Activated effector memory CD4-positive, alpha-beta T cell treated with Interleukin-2 at 50 U/mL for 16 hours (primary cell): ENCODE results near the gene C11orf86.
"Not testable (repeated sequence)": the region's sequence is repeated elsewhere in the genome, so short reads cannot be mapped to it uniquely, and the experiment has no call there.

Experiments used
- DNase-seq: peaks from one replicate; pipeline ENCODE4 v3.0.0-alpha.2; 2020

Gene C11orf86

DNA sequence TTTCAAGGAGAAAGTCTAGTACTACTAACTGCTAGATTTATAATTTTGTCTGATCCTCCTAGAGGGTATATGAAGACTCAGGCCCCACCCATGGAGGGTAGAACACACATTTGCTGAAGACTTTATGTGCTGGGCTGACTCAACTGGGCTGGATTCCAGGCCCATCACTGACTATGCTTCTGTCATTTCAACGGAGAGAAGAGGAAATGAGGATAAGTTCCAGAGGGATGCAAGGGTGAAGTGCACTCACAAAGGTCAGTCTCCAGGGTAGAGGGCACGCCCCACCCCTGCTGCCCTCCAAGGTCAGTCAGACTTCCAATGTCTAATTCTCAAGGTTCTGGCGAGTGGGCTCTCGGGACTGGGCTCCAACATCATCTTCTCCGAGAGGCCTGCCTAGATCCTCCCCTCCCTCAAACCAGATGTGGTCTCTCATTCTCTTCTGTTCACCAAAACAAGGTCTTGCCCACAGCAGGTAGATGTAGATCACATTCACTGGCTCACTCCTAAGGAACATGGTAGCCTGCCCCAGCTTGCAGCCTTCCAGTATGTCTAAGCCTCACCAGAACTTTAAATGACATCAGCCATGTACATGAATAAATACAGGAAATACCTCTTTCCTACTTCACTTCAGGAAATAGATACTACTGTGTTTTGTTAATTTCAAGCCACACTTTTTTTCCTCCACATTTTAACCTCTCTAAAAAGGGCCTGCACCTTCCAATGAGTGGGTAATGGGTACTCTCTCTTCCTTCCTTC is 7.3 kb upstream of the C11orf86 start:
- no peak for DNase-seq

DNA sequence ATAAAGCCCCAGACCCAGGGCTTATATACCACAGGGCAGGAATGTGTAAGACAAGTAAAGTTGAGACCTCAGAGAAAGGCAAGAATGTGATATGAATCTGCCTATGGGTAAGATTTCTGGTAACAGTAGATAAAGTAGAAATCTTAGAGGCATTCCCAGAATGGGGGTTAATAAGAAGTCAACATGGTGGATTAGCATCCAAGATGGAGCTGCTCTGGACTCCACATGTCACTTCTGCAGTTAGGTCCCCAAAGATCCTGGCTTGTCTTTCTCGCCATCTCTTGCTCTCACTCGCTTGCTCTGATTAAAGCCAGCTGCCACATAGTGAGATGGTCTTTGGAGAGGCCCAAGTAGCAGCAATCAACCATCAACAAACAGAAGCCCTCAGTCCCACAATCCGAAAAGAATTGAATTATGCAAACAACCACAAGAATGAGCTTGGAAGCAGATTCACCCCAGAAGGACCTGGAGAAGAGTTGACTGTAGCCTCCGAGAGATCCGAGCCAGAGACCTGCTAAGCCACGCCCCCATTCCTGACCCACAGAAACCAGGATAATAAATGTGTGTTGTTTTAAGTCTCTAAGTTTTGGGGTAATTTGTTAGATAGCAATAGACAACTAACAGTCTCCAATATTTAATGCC is 5.4 kb upstream of the C11orf86 start:
- no peak for DNase-seq

DNA sequence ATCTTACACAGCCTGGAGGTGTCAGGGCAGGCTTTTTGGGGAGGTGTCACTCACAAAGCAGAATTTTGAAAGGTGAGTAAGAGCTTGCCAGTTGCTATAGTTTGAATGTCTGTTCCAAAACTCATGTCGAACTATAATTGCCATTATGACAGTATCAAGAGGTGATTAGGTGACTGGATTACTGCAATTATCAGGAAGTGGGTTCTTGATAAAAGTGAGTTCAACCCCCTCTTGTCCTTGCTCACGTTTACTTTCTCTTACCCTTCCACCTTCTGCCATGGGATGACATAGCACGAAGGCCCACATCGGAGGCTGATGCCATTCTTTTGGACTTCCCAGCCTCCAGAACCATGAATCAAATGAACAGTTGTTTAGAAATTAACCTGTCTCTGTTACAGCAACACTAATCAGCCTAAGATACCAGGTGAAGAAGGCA is 4.7 kb upstream of the C11orf86 start:
- DNase-seq = no peak

DNA sequence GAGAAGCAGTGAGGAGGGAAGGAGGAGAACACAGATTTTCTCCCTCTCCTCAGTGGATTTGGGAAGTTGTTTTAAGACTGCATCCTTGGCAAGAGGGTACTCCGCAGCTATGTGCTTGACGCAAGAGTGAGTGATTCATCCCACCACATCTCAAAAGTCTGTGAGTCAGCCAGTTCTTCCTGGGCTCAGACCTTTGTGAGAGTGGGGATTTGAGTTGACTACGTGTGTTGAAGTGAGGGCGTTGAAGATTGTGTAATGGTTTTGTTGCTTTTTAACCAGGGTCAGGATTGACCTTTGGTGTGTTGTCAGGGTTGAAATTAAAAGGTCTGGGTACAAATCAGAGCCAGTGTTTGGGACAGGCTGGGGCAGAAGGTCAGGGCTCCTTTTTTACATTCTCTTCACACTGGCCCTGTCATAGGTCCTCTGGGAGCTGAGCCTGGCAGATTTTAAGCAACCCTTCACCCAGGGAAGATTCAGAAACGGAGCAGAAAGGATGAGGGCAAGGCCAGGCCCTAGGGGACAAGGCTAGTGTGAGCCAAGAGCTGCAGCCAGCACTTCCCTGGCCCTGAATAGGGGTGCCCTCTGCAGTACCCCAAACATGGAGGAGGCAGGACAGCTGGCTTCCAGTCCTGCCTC is 4.2 kb upstream of the C11orf86 start:
- no peak for DNase-seq

DNA sequence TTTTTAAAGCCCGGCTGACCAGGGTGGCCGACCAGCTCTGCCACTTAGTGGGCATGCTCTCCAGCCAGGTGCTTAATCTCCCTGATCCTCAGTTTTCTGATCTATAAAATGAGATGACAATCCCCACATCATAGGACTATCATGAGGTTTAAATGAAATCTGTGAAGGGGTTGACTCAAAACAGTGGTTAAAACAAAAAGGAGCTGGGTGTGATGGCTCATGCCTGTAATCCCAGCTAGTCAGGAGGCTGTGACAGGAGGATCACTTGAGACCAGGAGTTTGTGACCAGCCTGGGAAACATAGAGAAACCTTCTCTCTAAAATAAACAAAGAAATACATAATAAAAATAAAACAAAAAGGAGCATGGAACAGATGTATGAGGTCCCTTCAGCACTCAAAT is 3.6 kb upstream of the C11orf86 start:
- no peak for DNase-seq

DNA sequence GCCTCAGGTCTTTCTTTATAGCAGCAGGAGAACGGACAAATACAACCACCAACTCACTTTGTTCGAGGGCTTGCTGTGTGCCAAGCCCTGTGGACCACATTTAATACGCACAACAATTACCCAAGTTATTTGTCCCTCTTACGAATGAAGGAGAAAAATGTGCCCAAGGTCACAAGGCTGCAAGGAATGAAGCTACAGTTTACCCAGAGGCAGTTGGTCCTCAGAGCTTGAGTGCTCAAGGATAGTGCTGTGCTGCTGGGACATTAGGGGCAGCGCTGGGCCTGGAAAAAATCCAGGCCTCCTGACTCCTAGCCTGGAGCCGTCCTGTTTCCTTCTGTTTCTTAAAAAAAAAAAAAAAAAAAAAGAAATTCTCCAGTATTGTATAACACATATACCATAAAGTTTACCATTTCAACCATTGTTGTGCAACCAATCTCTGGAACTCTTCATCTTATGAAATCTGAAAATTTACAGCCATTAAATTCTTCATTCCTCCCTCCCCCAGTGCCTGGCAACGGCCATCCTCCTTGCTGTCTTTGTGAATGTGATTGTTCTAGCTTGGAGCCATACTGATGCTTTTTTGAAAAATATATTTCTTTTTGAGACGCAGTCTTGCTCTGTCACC is 1.0 kb upstream of the C11orf86 start:
- DNase-seq = no peak

DNA sequence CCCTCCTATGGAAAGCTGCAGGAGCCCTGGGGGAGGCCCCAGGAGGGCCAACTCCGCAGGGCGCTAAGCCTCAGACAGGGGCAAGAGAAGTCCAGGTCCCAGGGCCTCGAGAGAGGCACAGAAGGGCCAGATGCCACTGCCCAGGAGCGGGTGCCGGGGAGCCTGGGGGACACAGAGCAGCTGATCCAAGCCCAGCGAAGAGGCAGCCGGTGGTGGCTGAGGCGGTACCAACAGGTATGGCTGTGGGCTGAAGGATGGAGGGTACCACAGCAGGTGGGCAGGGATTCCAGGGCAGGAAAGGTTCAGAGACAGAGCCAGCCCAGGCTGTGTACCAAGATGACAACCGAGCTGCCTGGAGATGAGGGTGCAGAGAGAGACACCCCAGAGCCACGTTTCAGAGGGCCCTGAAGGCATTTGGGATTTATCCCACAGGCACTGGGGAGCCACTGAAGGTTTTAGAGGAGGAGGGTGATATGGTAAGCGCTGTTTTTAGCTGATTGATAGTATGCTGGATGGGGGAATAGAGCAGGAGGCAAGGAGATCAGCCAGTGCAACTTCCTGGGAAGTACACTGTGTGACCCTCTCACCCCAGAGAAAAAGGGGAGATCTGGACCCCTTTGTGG is 412 bp downstream of the C11orf86 start:
- DNase-seq = no peak

DNA sequence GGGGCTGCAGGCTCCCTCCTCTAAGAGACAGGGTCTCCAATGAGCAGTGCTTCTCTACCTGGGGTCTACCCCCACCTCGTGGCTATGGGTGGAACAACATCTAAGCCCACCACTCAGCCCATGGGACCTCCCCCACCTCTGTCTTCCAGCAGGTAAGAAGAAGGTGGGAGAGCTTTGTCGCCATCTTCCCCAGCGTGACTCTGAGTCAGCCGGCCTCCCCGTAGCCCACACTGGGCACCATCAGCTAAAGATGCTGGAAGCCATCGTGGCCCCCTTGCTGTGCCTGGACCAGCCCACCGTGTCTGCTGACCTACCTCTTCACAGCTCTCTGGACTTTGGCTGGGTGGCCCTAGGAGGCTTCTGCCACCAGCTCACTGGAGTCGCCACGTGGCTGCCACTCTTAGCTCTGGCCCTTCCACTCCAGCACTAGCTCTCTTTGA is 944 bp downstream of the C11orf86 start:
- no peak for DNase-seq

DNA sequence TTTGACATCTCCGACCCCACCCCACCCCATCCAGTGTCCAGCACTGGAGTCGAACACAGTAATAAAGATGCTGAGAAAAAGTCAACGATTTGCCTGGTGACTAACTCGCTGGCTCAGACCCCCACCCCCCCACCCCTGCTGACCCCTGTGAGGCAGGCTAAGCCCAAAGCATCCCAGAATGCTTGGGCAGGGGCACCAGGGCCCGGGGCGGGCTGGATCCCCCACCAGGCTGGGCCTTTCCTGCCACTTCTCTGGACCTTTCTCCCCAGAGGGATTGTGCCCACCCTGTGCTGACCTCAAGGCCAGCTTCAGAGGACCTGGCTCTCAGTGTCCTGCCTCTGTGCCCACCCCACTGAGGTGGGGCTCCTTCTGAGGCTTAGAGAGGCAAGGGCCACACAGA is 1.8 kb downstream of the C11orf86 start:
- DNase-seq = no peak

DNA sequence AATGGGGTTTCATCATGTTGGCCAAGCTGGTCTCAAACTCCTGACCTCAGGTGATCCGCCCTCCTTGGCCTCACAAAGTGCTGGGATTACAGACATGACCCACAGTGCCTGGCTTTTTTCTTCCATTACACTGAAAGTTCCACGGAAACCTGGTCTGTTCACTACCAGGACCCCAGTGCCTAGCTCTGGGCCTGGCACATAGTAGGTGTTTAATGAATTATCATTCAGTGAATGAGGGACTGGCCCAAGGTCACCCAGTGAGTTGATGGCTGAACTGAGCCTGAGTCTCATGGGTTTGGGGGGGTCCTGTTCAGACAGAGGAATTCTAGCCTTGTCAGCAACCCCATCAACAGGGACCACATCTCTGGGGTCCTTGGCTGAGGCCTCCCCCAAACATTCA is 3.1 kb downstream of the C11orf86 start:
- no peak for DNase-seq

DNA sequence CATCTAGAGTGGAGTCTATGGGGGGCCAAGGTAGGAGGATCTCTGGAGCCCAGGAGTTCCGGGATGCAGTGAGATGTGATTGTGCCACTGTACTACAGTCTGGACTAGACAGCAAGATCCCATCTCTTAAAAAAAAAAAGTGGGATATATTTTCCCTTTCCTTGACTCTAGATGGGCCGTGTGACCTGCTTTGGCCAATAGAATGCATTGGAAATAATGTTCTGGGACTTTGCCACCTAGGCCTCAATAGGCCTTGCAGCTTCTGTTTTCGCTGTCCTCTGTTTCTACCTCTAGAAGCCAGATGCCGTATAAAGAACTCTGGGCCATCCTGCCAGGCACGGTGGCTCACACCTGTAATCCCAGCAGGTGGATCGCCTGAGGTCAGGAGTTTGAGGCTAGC is 3.6 kb downstream of the C11orf86 start:
- DNase-seq = no peak

DNA sequence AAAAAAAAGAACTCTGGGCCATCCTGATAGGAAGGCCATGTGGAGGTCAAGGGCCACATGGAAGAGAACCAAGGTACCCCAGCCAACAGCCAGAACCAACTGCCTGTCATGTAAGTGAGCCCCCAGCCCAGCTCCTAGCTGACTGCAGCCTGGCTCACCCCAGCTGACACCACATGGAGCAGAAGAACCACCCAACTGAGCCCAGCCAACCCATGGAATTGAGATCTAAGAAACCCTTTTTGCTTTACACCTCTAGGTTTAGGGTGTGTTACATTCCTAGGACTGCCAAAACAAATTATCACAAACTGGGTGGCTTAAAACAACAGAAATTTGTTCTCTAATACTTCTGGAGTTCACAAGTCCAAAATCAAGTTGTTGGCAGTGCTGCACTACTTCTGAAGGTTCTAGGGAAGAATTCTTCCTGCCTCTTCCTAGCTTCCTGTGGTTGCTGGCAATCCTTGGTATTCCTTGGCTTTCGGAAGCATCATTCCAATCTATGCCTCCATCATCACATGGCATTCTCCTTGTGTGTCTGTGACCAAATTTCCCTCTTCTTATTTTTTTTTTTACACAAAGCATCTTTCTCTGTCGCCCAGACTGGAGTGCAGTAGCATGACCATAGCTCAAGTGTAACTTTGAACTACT is 4.4 kb downstream of the C11orf86 start:
- no peak for DNase-seq

DNA sequence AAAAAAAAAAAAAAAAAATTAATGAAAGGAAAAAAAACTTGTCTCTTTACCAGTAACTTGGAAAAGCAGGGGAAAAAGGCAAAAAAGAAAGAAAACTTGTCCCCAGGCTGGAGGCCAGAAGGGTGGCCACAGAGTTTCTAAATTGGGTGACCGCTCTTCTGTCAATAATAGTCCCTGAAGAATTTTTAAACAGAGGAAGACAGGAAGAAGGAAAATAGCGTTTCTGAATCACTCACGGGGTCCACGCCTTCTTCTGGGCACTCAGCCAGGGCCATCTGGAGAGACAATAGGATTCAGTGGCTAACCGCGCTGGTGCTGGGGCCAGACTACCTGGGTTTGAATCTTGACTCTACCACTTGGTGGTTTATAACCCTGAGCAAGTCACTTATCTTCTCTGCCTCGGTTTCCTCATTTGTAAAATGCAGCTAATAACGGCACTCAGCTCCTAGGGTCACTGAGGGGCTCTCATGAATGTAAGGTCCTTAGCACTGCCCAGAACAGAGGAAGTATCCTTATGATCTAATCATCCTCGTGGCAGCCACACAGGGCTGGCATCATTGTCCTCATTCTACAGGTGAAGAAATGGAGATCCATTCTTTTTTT is 7.0 kb downstream of the C11orf86 start:
- no peak for DNase-seq

DNA sequence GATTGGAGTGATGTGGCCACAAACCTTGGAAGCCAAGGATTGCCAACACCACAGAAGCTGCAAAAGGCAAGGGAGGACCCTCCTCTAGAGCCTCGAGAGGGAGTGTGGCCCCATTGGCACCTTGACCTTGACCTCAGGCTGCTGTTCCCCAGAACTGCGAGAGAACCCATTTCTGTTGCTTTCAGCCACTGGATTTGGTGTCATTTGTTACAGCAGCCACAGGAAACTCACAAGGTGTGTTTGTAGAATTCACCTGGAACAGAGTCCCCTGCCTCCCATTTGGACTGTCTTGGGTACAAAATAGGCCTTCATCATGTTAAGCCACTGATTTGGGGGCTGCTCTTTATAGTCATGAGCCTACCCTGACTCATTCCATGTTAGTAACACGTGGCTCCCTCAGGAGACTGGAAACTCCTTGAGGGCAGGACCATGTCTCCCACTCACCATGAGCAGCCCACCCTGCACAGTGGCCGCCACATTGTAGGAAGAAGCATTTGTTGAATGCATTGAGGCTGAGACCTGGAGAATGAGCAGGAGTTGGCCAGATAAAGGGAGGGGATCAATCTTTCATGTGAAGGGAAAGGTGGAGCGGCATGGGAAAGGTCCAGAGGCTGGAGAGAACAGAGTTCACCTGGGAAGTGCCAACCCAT is 8.3 kb downstream of the C11orf86 start:
- no peak for DNase-seq

DNA sequence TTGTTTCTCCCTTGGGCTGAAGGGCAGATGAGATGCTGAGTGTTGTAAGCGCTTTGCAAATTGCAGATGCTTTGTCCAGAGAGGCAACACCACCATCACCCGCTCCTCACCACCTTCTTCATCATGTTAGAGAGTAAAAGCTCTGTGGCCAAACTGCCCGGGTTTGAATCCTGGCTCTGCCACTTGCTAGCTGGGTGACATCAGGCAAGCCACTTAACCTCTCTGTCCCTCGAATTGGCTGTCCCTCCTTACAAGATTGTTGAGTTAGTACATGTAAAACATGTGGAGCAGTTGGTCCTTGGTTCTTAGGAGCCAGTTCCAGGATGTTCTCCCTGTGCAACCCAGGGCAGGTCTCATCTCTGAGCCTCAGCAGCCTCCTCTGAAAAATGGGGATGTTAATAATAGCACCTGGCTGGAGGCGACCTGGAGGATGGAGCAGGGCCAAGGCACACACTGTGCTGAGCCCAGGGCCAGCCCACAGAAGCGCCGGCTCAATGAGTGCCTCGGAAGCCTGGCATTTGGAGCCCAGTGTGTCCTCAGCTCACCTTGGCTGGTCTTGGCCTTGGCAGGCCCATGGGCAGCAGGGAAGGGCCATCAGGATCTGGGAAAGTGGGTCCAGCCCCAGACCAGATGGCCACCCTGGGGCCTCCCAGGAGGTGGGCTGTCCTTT is 10.5 kb downstream of the C11orf86 start:
- DNase-seq = no peak

DNA sequence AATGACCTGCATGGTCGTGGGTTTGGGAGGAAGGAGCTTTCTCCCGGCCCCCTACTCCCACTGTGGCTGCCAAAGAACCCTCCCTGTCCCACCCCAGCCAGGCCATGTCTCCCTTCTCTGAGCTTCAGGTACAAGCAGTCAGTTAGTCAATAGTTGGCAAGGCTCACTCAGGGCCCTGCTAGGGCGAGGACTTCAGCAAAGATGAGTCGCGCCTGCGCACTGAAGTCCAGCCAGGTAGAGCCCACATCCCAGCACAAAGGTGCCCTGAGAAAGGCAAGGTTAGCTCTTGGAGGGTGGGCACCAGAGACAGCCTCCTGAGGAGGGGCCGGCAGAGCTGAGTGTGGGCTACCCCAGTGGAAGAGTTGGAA is 11.1 kb downstream of the C11orf86 start:
- no peak for DNase-seq

DNA sequence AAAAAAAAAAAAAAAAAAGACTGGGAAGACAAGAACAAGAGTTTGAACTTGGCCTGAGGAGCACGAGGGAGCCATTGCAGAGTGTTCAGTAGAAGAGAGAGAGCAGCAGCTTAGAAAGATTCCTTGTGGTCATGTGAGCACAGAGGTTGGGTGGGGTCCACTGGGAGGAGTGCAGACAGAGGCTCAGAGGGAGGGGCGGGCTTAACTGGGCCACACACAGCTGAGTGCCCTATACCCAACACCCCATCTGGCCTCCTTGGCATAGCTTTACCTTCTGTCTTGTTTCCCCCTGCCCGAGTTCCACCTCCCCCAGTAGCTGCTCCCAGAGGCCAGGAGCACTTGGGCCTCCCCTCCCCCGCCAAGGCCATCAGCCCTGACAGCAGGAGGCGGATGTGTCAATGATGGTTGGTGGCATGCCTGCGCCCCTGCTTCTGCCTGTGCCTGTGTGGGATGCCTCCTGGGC is 12.1 kb downstream of the C11orf86 start:
- DNase-seq = no peak

DNA sequence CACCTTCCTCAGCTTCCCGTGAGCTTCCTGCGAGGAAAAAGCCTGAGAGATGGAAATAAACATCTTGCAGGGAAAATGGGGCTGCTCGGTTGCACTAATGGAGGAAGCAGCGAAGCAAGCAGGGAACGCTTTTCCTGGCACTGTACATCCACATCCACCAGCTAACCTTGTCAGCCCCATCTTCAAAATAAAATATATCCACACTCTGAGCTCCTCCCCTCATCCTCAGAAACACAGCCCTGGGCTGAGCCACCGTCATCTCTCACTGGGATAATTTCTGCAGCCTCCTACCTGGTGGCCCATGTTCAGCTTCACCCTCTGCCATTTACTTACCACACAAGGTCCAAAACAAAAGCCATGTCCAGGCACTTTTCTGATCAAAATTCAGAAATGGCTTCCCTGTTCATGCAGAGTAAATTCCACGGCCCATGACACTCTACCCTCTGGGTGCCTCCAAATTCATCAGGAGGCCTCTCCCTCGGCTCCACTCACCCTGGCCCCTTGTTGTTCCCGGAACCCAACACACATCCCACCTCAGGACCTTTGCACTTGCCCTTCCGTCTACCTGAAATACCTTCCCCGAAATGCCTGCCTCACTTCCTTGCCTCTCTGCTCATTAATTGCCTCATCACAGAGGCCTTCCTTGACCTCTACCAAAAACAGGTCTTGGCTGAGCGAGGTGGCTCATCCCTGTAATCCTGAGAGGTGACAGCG is 13.0 kb downstream of the C11orf86 start:
- no peak for DNase-seq

DNA sequence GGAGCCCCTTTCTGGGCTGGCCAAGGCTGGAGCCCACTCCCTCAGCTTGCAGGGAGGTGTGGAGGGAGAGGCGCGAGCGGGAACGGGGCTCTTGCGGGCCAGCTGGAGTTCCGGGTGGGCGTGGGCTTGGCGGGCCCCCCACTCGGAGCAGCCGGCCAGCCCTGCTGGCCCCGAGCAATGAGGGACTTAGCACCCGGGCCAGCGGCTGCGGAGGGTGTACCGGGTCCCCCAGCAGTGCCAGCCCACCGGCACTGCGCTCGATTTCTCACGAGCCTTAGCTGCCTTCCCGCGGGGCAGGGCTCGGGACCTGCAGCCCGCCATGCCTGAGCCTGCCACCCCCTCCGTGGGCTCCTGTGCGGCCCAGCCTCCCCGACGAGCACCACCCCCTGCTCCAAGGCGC is 13.6 kb downstream of the C11orf86 start:
- DNase-seq = not testable (repeated sequence)

DNA sequence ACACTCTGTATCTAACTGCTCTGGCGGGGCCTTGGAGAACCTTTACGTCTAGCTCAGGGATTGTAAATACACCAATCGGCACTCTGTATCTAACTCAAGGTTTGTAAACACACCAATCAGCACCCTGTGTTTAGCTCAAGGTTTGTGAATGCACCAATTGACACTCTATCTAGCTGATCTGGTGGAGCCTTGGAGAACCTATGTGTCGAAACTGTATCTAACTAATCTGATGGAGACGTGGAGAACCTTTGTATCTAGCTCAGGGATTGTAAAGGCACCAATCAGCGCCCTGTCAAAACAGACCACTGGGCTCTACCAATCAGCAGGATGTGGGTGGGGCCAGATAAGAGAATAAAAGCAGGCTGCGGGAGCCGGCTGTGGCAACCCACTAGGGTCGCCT is 14.3 kb downstream of the C11orf86 start:
- not testable (repeated sequence) for DNase-seq
